ENCODE data around the gene RNPEP. TPM values are rescaled to one million over a fixed set of nuclear protein-coding genes. Genes with fewer than 3 reads are reported as not detected.
A peak's percentile ranks its signal among the peaks of the same experiment; 100 is the strongest.
"Not testable (repeated sequence)": the region's sequence is repeated elsewhere in the genome, so short reads cannot be mapped to it uniquely, and the experiment has no call there.

The RNPEP gene, protein sequence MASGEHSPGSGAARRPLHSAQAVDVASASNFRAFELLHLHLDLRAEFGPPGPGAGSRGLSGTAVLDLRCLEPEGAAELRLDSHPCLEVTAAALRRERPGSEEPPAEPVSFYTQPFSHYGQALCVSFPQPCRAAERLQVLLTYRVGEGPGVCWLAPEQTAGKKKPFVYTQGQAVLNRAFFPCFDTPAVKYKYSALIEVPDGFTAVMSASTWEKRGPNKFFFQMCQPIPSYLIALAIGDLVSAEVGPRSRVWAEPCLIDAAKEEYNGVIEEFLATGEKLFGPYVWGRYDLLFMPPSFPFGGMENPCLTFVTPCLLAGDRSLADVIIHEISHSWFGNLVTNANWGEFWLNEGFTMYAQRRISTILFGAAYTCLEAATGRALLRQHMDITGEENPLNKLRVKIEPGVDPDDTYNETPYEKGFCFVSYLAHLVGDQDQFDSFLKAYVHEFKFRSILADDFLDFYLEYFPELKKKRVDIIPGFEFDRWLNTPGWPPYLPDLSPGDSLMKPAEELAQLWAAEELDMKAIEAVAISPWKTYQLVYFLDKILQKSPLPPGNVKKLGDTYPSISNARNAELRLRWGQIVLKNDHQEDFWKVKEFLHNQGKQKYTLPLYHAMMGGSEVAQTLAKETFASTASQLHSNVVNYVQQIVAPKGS
- 76.2 TPM for polyA plus RNA-seq (2013, experiment 1 of 2; ENCODE audit: insufficient read length)
- polyA plus RNA-seq (2013, experiment 2 of 2; ENCODE audit: insufficient read length), result 56.9 TPM

DNA sequence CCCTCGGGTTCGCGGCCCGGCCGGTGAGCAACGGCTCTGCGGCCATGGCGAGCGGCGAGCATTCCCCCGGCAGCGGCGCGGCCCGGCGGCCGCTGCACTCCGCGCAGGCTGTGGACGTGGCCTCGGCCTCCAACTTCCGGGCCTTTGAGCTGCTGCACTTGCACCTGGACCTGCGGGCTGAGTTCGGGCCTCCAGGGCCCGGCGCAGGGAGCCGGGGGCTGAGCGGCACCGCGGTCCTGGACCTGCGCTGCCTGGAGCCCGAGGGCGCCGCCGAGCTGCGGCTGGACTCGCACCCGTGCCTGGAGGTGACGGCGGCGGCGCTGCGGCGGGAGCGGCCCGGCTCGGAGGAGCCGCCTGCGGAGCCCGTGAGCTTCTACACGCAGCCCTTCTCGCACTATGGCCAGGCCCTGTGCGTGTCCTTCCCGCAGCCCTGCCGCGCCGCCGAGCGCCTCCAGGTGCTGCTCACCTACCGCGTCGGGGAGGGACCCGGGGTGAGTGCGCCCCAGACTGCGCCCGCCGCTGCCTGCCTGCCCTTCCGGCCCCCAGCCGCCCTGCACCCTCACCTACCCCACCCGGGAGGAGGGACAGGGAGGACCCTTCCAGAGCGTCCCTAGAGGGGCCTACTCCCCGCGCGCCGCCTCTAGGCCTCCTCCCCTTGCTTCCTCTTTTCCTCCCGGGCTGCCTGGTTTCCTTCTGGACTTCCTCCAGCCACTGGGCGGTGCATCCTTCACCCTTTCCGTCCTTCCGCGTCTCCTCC, at the start of gene RNPEP:
RNPEP (plus strand) TSS at position 26 of the 757 bp plus-strand sequence; CDS start at position 45, 19 bp downstream.
- DNase-seq, result peak; percentile 80

DNA sequence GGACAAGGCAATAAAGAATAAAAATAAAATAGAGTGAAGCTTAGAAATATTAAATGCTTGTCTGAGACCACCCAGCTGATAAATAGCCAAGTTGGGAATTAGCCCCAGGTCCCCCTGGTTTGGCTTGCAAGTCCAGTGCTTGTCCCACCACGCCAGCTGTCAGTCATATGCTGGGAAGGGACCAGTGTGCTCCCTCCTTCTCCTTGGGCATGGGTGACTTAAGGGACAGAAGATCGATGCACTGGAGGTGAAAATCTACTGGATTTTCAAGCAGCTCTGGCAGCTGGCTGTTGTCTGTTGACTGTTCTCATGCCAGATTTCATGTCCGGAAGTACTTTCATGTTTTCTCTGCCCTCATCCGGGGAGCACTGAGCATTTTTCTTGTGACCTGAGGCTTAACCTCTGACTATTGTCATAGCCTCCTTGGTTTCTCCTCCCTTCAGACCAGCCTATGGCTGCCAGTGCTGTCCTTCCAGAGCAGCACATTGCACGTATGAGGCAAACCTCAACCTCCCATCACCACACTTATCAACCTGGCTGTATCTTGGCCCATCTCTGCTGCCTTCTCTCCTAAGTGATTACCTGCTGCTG, 48.5 kb upstream of the RNPEP start:
- DNase-seq, result peak; percentile 59

DNA sequence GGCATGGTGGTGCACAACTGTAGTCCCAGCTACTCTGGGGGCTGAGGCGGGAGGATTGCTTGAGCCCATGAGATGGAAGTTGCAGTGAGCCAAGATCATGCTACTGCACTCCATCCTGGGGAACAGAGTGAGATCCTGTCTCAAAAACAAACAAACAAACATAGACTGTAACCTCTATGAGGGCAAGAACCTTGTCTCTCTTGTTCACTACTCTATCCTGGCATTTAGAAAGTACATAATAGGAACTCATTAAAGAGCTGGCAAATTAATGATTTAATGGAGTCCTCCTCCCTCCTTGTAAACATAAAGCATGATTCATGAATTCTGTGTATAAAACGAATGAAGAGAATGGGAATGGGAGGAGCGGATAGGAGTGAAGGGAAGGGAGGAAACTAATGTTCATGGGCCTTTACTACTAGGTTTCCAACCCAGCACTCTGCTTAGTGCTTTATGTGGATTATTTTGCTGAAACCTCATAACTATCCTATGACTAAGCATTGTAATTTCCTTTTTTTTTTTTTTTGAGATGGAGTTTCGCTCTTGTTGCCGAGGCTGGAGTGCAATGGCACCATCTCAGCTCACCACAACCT, 44.7 kb upstream of the RNPEP start:
- peak; percentile 86 for DNase-seq

DNA sequence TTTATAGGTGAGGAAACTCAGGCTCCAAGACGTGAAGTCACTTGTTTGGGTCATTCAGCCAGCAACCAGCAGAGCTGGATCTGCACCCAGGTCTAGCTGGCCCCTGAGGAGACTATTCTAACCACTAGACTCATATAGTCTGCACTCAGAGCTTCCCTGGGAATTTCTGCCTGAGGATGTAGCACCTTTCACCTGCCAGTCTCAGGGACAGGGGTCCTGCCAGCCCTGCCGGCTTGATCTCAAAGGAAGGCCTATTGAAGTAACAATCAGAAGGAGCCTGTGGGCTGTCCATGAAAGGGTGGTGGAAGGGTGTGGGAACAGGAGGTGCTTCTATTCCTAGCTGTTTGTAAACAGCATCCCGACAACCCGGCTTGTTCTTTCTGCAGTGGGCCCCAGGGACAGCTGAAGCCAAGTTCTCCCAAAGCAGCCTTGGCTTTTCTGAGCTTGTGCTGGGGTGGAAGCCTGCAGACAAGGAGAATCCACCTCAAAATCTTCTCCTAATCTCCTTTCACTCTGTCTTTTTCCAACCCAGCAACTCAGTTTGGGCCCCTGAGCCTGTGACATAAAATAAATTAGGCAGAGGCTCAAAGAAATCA, 43.9 kb upstream of the RNPEP start:
- DNase-seq, result no peak

DNA sequence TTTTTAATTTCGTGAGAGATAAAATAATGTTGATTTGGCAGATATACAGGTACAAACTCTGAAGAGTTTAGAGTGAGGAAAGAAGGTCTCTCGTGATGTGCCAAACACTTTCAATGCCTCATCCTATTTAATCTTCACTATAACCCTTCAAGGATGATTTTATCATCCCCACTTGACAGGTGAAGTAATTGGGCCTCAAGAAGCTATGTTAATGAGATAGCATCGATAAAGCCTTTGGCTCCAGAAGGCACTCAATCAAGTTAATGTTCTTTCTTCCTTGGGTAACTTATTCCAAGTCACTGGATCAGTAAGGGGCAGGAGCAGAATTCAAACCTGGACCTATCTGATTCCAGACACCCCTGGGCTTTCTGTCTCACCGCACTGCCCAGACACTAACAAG, 43.3 kb upstream of the RNPEP start:
- no peak for DNase-seq

DNA sequence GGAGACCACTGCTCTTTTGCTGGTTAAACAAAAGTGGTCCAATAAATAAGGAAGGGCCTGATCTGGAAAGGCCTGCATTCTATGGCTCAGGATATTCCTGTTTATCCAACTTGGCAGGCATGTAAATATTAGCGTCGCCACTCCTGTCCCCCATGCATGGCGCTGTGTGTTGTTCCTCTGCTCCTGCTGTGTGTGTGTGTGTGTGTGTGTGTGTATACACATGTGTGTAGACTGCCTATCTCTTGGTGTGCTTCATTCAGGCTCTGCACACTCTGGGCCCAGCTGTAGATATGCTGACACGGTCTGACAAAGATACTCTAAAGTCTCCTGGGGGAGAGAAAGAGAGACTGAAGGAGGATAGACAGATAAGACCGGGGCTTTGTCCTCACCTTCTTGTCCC, 42.9 kb upstream of the RNPEP start:
- DNase-seq, result no peak

DNA sequence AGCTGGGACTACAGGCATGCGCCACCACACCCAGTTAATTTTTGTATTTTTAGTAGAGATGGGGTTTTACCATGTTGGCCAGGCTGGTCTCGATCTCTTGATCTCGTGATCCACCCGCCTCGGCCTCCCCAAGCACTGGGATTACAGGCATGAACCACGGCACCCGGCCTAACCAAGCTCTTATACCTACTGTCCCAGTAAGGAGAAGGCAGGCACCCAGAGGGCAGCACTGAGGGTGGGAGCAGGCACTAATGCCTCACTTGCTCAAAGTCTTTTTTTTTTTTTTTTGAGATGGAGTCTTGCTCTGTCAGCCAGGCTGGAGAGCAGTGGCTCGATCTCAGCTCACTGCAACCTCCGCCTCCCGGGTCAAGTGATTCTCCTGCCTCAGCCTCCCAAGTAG, 42.1 kb upstream of the RNPEP start:
- not testable (repeated sequence) for DNase-seq

DNA sequence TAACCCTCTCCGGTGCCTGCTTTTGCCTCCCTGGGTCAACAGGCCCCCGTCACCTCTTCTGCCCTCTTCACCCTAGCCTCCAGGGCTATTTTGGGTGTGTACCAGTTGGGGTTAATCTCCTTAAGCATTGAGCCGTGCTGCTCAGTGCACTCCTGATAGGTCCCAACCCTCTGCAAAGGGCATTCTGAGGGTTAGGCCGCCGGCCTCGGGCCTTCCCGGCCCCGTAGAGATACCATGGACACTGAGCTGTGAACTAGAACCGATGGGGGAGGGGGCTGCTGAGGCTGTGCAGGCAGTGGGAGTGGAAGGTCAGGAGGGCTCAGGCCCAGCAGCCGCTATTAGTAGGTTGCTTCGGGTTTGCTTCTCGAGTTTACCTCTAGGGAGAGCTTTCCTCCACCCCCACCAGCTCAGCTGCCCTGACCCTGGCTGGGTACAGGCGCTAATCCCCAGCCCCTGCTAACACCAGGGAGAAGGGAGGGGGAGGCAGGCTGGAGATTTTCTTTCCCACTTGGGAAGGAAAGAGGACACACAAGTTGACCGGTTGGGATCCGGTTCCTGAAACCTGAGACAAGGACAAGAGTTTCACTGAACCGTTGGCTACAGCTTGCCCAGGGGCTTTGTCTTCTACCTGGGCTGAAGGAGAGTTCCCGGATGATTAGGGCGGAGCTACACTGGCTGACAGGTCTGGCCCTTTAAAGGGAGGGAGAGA, 40.9 kb upstream of the RNPEP start:
- DNase-seq, result no peak

DNA sequence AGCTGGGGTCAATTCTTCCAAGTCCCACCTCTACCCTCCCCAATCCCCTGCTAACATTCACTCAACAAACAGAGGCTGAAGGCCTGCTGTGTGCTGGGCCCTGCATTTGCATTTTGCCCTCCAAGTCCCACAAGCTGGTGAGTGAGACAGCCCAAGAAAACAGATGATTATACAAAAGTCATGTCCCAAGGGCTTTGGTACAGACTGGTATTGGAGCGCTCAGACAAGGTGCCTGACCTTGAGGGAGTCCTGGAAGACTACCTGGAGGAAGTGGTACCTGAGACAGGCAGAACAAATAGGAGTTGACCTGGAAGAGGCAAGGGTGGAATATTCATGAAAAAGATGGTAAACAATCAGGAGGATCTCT, 40.3 kb upstream of the RNPEP start:
- DNase-seq, result no peak

DNA sequence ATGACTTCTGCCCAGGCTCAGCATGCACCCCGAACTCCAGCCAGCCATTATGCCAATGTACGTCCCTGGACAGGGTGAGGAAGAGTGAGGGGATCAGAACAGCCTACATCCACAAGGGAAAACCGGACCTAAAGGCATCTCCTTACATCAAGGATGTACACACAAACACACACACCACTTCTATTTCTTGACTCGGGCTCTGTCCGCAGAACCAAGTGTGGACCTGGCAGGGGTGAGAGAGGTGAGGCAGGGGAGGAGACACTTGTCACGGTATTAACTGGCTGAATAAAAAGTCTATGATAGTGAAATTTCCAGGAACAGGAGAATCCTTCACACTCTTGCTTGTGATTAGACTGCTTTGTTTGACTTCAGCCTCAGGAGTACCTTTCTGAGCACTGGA, 38.4 kb upstream of the RNPEP start:
- no peak for DNase-seq

DNA sequence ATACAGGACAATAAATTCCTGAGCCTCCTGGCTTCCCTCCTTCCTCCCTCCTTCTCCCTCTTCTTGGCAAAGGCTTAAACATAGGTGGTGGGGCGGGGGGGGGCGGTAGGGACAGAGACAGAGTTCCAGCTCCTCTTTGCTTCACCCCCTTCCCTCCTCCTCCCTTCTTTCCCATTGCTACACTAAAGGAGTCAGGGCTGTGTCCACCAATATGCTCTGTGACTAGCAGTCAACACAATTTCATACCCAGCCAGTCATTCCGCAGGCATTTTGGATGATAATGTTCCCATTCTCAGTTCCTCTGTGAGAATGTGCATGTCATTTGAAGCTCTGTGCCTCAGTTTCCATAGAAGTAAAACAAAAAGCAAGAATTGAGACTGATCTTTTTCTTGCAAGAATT, 37.8 kb upstream of the RNPEP start:
- peak; percentile 29 for DNase-seq

DNA sequence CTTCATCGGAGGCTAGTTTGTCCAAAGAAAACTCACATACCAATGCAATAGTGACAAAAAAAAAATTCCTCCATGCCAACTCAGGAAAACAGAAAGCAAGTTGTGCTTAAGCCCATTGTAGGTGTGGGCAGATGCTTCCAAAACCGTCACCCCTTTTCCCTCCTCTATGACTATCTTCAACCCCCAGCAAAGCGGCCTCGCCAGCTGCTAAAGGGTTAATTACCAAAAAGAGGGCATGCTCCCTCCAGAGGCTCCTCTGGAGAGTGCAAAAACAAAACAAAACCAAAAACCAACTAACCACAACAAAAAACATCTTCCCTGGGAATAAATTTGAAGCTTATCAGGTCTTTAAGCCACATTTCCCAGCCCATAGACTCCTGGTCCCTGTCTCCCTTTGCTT, 37.3 kb upstream of the RNPEP start:
- peak; percentile 33 for DNase-seq

DNA sequence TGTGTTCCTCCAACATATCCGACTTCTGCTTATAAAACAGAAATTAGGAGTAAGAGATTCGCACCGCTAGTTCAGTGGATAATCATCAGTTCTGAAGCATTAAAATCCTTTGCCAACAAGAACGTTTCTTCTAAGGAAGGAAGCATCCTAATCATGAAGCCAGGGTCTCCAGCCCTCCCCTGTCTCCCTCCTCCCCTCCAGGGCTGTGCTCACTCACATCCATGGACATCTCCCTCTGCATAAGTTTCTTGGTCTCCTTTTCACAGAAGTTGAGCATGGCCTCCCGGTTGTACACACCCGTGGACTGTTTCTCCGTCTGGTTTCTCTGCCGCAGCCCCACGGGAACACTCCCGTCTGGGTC, 36.6 kb upstream of the RNPEP start:
- no peak for DNase-seq

DNA sequence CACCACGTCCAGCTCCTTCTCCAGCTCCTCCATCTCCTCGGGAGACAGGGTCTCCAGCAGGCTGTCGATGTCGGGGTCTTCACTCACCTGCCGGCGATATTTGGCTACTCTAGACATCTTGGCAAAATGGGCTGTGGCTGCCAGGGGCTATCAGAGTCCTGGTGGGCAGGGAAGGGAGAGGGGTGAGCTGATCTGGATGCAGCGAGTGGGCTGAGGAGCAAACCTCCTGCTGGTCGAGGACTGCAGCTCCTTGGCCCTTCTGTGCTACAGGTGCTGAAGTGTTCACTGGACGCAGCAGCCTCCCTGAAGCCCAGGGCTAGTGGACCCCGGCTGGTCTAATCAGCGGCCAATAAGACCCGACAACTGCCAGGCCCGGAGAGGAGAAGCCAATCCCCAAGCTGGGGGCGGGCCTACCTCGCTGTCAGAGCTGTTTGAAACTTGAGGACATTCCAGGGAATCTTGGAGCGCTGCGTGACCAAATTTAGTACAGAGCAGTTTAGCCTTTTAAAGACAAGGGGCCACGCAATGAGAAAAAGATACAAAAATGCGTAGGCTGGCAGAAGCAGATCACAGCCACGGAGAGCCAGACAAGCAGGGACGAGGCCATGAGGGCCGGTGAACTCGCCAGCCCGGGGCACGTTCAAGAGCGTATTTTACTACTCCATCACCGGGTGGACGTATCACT, 36.1 kb upstream of the RNPEP start, which contains the start of gene LMOD1:
LMOD1 (minus strand) TSS at position 325 of the 685 bp plus-strand sequence; CDS start at position 117, 208 bp downstream.
- DNase-seq, result peak; percentile 99

DNA sequence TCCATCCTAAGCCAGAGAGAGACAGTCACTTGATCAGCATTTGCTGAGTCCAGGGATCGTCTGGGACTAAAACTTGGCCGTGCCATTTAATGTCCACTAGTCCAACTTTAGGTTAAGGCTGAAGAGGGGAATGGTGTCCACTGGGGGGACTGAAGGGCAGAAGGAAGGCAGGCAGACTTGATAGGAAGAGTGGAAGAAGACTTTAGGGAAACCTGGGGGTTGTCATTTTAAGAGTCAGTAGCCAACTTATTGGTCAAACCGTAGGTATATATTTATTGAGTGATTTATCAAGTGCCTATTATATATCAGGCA, 34.8 kb upstream of the RNPEP start:
- DNase-seq, result no peak

DNA sequence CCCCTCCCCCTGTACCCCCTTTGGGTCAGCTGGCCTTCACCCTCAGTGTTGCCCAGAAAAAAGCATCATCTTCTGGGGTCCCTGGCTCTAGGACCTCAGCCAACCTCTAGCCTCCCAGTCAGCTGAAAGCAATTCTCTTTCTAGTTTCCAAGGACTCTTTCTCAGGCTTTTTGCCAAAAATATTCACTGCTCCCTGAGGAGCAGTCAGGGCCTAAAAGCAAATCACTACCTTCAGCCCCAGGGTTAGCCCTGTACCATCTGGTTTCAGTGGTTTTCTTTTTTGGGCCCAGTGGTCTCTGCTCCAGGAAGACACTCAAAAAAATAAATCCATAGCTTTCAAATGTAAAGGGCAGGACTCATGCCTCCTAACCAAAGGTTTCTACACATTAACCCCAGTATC, 33.0 kb upstream of the RNPEP start:
- peak; percentile 49 for DNase-seq

DNA sequence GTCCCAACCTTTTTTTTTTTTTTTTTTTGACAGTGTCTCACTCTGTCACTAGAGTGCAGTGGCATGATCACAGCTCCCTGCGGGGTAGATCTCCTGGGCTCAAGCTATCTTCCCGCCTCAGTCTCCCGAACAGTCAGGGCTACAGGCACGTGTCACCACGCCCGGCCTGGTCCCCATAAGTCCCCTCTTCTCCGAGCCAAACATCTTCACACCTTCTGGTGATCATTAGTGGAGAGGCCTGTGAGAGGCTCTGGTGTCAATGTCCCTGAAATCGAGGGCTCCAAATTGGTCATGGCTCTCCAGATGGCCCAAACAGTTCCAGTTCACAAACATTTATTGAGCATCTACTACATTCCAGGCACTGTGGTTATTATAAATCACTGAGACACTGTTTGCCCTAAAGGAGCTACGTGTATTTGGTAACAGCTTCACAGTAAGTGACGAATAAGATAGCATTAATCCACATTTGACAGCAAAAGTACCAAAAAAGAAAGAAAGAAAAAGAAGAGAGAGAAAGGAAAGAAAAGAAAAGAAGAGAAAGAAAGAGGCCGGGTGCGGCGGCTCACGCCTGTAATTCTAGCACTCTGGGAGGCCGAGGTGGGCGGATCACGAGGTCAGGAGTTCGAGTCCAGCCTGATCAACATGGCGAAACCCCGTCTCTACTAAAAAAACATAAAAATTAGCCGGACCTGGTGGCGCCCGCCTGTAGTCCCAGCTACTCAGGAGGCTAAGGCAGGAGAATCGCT, 28.0 kb upstream of the RNPEP start:
- DNase-seq, result no peak

DNA sequence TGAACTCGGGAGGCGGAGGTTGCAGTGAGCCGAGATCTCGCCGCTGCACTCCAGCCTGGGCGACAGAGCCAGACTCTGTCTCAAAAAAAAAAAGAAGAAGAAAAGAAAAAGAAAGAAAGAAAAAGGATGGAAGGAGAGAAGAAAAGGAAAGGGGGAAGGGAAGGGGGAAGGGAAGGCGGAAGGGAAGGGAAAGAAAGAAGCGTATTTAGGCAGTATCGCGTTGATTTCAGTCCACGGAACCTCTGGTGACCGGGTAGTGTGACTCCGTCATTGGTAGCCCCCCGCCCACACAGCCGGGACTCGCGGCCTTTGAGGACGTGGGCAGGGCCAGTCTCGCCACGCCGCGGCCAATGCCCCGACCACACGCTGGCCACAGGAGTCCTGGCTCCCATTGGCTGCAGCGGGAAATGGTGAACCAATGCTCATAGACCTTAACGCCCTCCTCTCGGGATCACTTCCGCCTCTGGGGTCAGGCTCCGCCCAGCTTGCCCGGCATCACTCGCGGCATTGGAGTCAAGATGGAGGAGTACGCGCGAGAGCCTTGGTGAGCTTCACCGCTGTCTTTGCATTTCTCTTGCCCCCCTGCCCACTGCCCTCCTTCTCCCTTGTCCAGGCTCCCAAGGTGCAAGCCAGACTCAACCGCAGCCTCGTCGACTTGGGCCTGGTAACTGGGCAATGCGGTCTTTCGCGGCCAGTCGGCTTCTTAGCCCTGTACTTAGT, 27.3 kb upstream of the RNPEP start, which contains the start of gene TIMM17A:
TIMM17A (plus strand) TSS at position 495 of the 720 bp plus-strand sequence; CDS start at position 519, 24 bp downstream.
- peak; percentile 99 for DNase-seq

DNA sequence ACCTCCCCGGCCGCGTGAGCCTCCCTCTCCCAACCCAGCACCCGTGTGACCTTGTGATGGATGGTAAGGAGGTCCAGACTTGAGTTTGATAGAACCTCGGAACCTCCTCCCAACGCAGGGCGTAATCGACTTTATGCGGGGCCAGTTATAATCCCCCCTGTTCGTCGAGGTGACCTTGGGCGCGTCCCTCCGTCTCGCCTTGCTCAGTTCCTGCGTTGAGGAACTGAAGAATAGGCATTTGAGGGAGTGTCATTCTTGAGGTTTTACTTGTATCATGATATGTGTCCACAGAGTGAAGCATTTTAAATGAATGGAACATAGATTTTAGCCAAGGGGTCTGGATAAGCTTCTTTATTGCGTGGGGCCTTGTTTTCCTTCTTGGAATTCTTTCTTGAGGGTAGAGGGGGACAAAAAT, 26.7 kb upstream of the RNPEP start:
- DNase-seq, result no peak
